ENCODE results near the gene RCAN3. TPM values are rescaled to one million over a fixed set of nuclear protein-coding genes. Genes with fewer than 3 reads are reported as not detected.
"Not testable (repeated sequence)": the region's sequence is repeated elsewhere in the genome, so short reads cannot be mapped to it uniquely, and the experiment has no call there.

RCAN3 gene
- total and polyA plus RNA-seq, 9 donors = 0.95 to 4.0 (median 1.6) TPM

DNA sequence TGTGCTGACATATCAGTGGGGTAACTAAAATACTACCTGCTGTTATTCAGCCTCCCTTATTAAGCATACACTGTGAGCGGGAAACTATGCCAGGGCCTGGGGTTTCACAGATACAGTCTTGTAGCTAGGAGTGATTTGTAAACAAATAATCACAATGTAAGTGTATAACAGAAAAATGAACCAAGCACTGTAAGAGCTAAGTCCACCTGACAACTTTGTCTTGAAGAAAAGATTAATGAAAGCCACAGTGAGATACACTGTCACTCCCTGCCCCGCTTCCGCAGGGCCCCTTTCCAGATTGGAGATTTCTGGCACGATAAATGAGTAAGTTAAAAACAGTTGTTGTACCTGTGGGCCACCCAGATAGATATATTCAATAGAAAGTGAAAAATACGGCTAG, 4.8 kb downstream of the RCAN3 start:
- DNase-seq = no peak
- Histone ChIP-seq H3K27ac (ENCODE audit: low read length) (no peak overlapping the region), H3K36me3 (ENCODE audit: control insufficient read depth, insufficient read depth, low read length) (no peaks in the 10 kb centered on the region), H3K4me3 (ENCODE audit: low read length) (no peak overlapping the region), H3K9me3 (replicated peaks; ENCODE audit: control insufficient read depth, low read depth, low read length) (no peaks in the 10 kb centered on the region), H3K27me3 (ENCODE audit: control insufficient read depth, insufficient read depth, low read length) (peaks cover 23% of the 10 kb centered on the region), H3K4me1 (ENCODE audit: control insufficient read depth, insufficient read depth, low read length) (peaks cover 5% of the 10 kb centered on the region)
- WGBS (ENCODE audit: insufficient coverage) = 93% methylated on average over 2 of the region's 5 CpGs

DNA sequence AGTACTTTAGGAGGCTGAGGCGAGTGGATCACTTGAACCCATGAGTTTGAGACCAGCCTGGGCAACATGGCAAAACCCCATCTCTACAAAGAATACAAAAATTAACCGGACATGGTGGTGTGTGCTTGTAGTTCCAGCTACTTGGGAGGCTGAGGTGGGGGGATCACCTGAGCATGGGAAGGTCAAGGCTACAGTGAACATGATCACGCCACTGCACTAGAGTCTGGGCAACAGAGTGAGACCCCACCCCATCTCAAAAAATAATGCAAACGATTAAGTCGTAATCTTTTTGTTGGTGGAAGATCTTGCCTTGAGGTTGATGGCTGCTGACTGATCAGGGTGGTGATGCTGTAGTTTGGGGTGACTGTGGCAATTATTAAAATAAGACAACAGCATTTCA, 6.3 kb downstream of the RCAN3 start:
- Histone ChIP-seq H3K4me3 (ENCODE audit: low read length) (no peak overlapping the region), H3K36me3 (ENCODE audit: control insufficient read depth, insufficient read depth, low read length) (no peaks in the 10 kb centered on the region), H3K9me3 (replicated peaks; ENCODE audit: control insufficient read depth, low read depth, low read length) (no peaks in the 10 kb centered on the region), H3K27me3 (ENCODE audit: control insufficient read depth, insufficient read depth, low read length) (peaks cover 17% of the 10 kb centered on the region), H3K4me1 (ENCODE audit: control insufficient read depth, insufficient read depth, low read length) (no peaks in the 10 kb centered on the region), H3K27ac (ENCODE audit: low read length) (no peak overlapping the region)
- WGBS (ENCODE audit: insufficient coverage) = no CpG with 5 or more reads among the region's 5 CpGs
- DNase-seq = no peak

DNA sequence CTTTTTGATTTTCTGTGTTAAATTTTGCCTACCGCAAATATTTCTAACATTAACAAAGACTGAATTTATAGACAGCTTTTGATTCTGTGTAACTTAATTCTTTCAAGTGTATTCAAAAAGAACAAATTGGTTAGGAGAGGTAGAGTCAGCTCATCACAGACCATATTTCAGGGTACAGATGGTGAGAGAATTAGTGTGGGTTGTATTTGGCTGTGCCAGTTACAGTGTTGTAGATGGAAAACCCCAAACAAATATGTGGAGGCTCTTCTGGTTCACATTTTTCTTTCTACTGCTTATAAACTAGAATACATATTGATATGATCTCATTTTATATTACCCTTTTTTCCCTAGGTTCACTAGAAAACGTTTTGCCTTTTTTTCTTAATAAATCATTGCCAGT, 11.1 kb downstream of the RCAN3 start:
- Histone ChIP-seq H3K4me3 (ENCODE audit: low read length) (no peak overlapping the region), H3K36me3 (ENCODE audit: control insufficient read depth, insufficient read depth, low read length) (no peaks in the 10 kb centered on the region), H3K27me3 (ENCODE audit: control insufficient read depth, insufficient read depth, low read length) (no peaks in the 10 kb centered on the region), H3K4me1 (ENCODE audit: control insufficient read depth, insufficient read depth, low read length) (no peaks in the 10 kb centered on the region), H3K27ac (ENCODE audit: low read length) (no peak overlapping the region), H3K9me3 (replicated peaks; ENCODE audit: control insufficient read depth, low read depth, low read length) (no peaks in the 10 kb centered on the region)
- no CpG with 5 or more reads among the region's 2 CpGs for WGBS (ENCODE audit: insufficient coverage)
- no peak for DNase-seq

- Histone ChIP-seq H3K36me3 (ENCODE audit: control insufficient read depth, insufficient read depth, low read length) (no peaks in the 10 kb centered on the region), H3K4me3 (ENCODE audit: low read length) (no peak overlapping the region), H3K9me3 (replicated peaks; ENCODE audit: control insufficient read depth, low read depth, low read length) (no peaks in the 10 kb centered on the region), H3K4me1 (ENCODE audit: control insufficient read depth, insufficient read depth, low read length) (no peaks in the 10 kb centered on the region), H3K27ac (ENCODE audit: low read length) (no peak overlapping the region), H3K27me3 (ENCODE audit: control insufficient read depth, insufficient read depth, low read length) (no peaks in the 10 kb centered on the region)
- no peak for DNase-seq
- WGBS (ENCODE audit: insufficient coverage) = no CpG with 5 or more reads among the region's 5 CpGs
Measured at GRCh38 chr1:24514946-24515345, 12.3 kb downstream of the RCAN3 start.

DNA sequence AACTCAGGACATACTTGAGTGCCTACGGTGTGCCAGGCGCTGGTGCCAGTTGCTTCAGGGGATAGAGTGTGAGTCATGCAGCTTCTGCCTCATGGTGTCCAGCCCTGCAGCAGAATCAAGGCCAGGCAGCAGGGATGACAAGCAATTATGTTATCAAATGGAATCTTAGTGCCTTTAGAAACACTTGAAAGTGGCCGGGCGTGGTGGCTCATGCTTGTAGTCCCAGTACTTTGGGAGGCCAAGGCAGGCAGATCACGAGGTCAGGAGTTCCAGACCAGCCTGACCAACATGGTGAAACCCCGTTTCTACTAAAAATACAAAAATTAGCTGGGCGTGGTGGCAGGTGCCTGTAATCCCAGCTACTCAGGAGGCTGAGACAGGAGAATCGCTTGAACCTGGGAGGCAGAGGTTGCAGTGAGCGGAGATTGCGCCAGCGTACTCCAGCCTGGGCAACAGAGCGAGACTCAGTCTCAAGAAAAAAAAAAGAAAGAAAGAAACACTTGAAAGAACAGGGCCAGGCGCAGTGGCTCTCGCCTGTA, 13.1 kb downstream of the RCAN3 start:
- not testable (repeated sequence) for H3K27me3 ChIP-seq (ENCODE audit: control insufficient read depth, insufficient read depth, low read length); H3K9me3 ChIP-seq (replicated peaks; ENCODE audit: control insufficient read depth, low read depth, low read length); H3K4me1 ChIP-seq (ENCODE audit: control insufficient read depth, insufficient read depth, low read length); DNase-seq; H3K4me3 ChIP-seq (ENCODE audit: low read length); H3K27ac ChIP-seq (ENCODE audit: low read length); H3K36me3 ChIP-seq (ENCODE audit: control insufficient read depth, insufficient read depth, low read length)
- 95% methylated on average over 11 of the region's 14 CpGs for WGBS (ENCODE audit: insufficient coverage)

DNA sequence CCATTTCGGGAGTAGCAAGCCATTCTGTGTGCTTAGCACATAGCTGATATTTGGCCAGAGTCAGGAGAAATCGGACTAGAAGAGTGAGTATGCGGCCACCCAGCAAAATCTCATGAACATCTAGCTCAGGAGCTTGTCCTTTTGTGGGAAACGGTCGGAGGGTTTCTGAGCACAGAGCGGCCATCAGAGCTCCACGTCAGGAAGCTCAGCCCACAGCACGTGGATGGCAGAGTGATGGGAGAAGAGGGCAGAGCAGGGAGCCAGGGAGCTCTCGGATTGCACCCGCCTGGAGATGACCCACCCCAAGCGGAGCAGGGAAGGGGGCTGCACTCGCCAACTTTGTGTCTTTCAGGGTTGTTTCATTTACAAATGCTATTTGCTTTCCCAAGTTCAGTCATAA, 13.9 kb downstream of the RCAN3 start:
- no peaks in the 10 kb centered on the region for H3K36me3 ChIP-seq (ENCODE audit: control insufficient read depth, insufficient read depth, low read length)
- H3K4me1 ChIP-seq (ENCODE audit: control insufficient read depth, insufficient read depth, low read length) = no peaks in the 10 kb centered on the region
- no peak overlapping the region for H3K27ac ChIP-seq (ENCODE audit: low read length)
- no peak overlapping the region for H3K4me3 ChIP-seq (ENCODE audit: low read length)
- WGBS (ENCODE audit: insufficient coverage) = 64% methylated on average over 8 of the region's 12 CpGs
- no peaks in the 10 kb centered on the region for H3K9me3 ChIP-seq (replicated peaks; ENCODE audit: control insufficient read depth, low read depth, low read length)
- DNase-seq = no peak
- H3K27me3 ChIP-seq (ENCODE audit: control insufficient read depth, insufficient read depth, low read length) = no peaks in the 10 kb centered on the region

- no CpG with 5 or more reads among the region's 4 CpGs for WGBS (ENCODE audit: insufficient coverage)
- no peaks in the 10 kb centered on the region for H3K36me3 ChIP-seq (ENCODE audit: control insufficient read depth, insufficient read depth, low read length)
Measured at GRCh38 chr1:24517898-24518297, 15.3 kb downstream of the RCAN3 start.

DNA sequence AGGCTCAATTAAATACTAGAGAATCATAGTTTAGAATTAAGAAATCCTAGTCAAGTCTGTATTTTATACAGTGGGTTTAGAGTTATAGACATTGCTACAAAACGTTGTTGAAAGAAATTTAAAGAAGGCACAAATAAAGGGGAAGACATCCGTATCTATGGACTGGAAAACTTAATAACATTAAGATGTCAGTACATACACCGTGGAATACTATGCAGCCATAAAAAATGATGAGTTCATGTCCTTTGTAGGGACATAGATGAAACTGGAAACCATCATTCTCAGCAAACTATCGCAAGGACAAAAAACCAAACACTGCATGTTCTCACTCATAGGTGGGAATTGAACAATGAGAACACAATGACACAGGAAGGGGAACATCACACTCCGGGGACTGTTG, 17.6 kb downstream of the RCAN3 start:
- H3K27ac ChIP-seq (ENCODE audit: low read length); H3K36me3 ChIP-seq (ENCODE audit: control insufficient read depth, insufficient read depth, low read length); H3K27me3 ChIP-seq (ENCODE audit: control insufficient read depth, insufficient read depth, low read length); H3K4me3 ChIP-seq (ENCODE audit: low read length); H3K9me3 ChIP-seq (replicated peaks; ENCODE audit: control insufficient read depth, low read depth, low read length); H3K4me1 ChIP-seq (ENCODE audit: control insufficient read depth, insufficient read depth, low read length); DNase-seq: not testable (repeated sequence)
- no CpG with 5 or more reads among the region's 5 CpGs for WGBS (ENCODE audit: insufficient coverage)

More at GRCh38 chr1:24517898-24518297, 15.3 kb downstream of the RCAN3 start:
- Histone ChIP-seq H3K4me1 (ENCODE audit: control insufficient read depth, insufficient read depth, low read length) (no peaks in the 10 kb centered on the region), H3K27me3 (ENCODE audit: control insufficient read depth, insufficient read depth, low read length) (no peaks in the 10 kb centered on the region), H3K9me3 (replicated peaks; ENCODE audit: control insufficient read depth, low read depth, low read length) (no peaks in the 10 kb centered on the region), H3K4me3 (ENCODE audit: low read length) (no peak overlapping the region), H3K27ac (ENCODE audit: low read length) (no peak overlapping the region)
- DNase-seq = no peak

DNA sequence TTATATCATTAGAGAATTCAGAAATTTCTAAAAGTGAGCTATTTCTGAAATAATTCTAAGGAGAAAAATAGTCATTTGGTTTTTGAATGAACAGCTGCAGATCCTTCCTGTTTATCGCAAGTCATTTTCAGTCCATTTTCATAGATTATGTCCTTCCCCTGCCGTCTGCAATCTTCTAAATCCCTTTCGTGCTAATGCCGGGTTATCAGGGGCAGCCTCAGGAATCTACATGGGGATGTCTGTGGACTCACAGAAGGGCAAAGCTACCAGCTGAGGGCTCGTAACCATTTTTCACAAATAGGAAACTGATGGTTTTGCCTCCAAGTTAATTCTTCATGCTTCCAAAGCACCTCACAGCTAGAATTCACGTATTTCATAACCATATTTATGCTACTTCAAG, 23.0 kb downstream of the RCAN3 start:
- WGBS (ENCODE audit: insufficient coverage) = 70% methylated on average over 2 of the region's 6 CpGs
- Histone ChIP-seq H3K27ac (ENCODE audit: low read length) (no peak overlapping the region), H3K36me3 (ENCODE audit: control insufficient read depth, insufficient read depth, low read length) (no peaks in the 10 kb centered on the region), H3K4me3 (ENCODE audit: low read length) (no peak overlapping the region), H3K27me3 (ENCODE audit: control insufficient read depth, insufficient read depth, low read length) (peaks cover 2% of the 10 kb centered on the region), H3K9me3 (replicated peaks; ENCODE audit: control insufficient read depth, low read depth, low read length) (no peaks in the 10 kb centered on the region), H3K4me1 (ENCODE audit: control insufficient read depth, insufficient read depth, low read length) (no peaks in the 10 kb centered on the region)
- no peak for DNase-seq

DNA sequence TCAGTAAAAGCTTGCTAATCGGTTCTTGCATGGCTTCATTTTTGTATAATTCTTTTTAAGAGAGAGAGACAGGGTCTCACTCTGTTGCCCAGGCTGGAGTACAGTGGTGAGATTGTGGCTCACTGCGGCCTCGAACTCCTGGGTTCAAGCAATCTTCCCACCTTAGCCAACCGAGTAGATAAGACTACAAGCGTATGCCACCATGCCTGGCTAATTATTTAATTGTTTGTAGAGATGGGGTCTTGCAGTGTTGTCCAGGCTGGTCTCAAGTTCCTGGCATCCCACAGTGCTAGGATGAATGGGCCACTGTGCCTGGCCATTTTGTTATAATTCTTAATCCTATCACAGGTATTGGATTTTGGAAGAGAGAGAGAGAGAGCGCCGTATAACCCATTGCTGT, 23.4 kb downstream of the RCAN3 start:
- no peaks in the 10 kb centered on the region for H3K36me3 ChIP-seq (ENCODE audit: control insufficient read depth, insufficient read depth, low read length)
- no peak for DNase-seq
- no peak overlapping the region for H3K4me3 ChIP-seq (ENCODE audit: low read length)
- peaks cover 2% of the 10 kb centered on the region for H3K27me3 ChIP-seq (ENCODE audit: control insufficient read depth, insufficient read depth, low read length)
- no peak overlapping the region for H3K27ac ChIP-seq (ENCODE audit: low read length)
- no CpG with 5 or more reads among the region's 7 CpGs for WGBS (ENCODE audit: insufficient coverage)
- no peaks in the 10 kb centered on the region for H3K4me1 ChIP-seq (ENCODE audit: control insufficient read depth, insufficient read depth, low read length)
- no peaks in the 10 kb centered on the region for H3K9me3 ChIP-seq (replicated peaks; ENCODE audit: control insufficient read depth, low read depth, low read length)

GRCh38 chr1:24526940-24527542, 24.4 kb downstream of the RCAN3 start:
- Histone ChIP-seq H3K36me3 (ENCODE audit: control insufficient read depth, insufficient read depth, low read length) (no peaks in the 10 kb centered on the region), H3K27me3 (ENCODE audit: control insufficient read depth, insufficient read depth, low read length) (peaks cover 2% of the 10 kb centered on the region), H3K4me3 (ENCODE audit: low read length) (no peak overlapping the region), H3K9me3 (replicated peaks; ENCODE audit: control insufficient read depth, low read depth, low read length) (no peaks in the 10 kb centered on the region), H3K27ac (ENCODE audit: low read length) (no peak overlapping the region), H3K4me1 (ENCODE audit: control insufficient read depth, insufficient read depth, low read length) (no peaks in the 10 kb centered on the region)
- 100% methylated on average over 1 of the region's 8 CpGs for WGBS (ENCODE audit: insufficient coverage)
- no peak for DNase-seq

Measured in muscle of leg (tissue), 11 donors.